Naive thymus-derived CD8-positive, alpha-beta T cell (primary cell): ENCODE results near the gene DNAI1. TPM values are rescaled to one million over a fixed set of nuclear protein-coding genes. Genes with fewer than 3 reads are reported as not detected.

Experiments used
- ATAC-seq, 2 donors: fragments of 150-1000 bp; cut with Tn5 transposase in 1 of 2; sonication (Bioruptor Pico), chemical (Tn5 transposase) in 1 of 2; 1 replicate in 1 of 2; 2 replicates in 1 of 2; pipeline ENCODE4 v1.10.0; 2021; ENCODE audit warnings: mild to moderate bottlenecking in 2 of 2, moderate library complexity in 2 of 2
- POLR2A ChIA-PET: fragments of 350-600 bp; sonication (Branson Sonifier 250); formaldehyde crosslinking; loops from one replicate; lab custom pipeline; 2021; ENCODE audit warnings: antibody characterized with exemption; lab: Charles Lee
- DNase-seq, 10 donors: peaks; one replicate each; pipeline versions ENCODE4 v3.0.0 to v3.0.0-alpha.2; 2020 to 2022
- H3K27ac Mint-ChIP-seq, 10 donors: one replicate each; pipeline ENCODE4 v1.8.0; 2020 to 2022; ENCODE audit warnings: mild to moderate bottlenecking in 10 of 10, mixed read lengths in 10 of 10, moderate library complexity in 4 of 10, inconsistent platforms in 1 of 10
- H3K27me3 Mint-ChIP-seq, 5 donors: one replicate each; pipeline ENCODE4 v1.8.0; 2021 to 2022; ENCODE audit warnings: mixed read lengths in 5 of 5
- H3K36me3 Mint-ChIP-seq, 3 donors: one replicate each; pipeline ENCODE4 v1.8.0; 2020 to 2022; ENCODE audit warnings: mixed read lengths in 3 of 3, mild to moderate bottlenecking in 2 of 3, inconsistent platforms in 1 of 3
- H3K4me1 Mint-ChIP-seq, 4 donors: one replicate each; pipeline ENCODE4 v1.8.0; 2021 to 2022; ENCODE audit warnings: mixed read lengths in 4 of 4
- H3K4me3 Mint-ChIP-seq, 10 donors: one replicate each; pipeline ENCODE4 v1.8.0; 2020 to 2022; ENCODE audit warnings: mild to moderate bottlenecking in 10 of 10, mixed read lengths in 10 of 10, moderate library complexity in 6 of 10, inconsistent platforms in 1 of 10
- H3K9me3 Mint-ChIP-seq, 9 donors: one replicate each; pipeline ENCODE4 v1.8.0; 2020 to 2022; ENCODE audit warnings: mixed read lengths in 9 of 9, mild to moderate bottlenecking in 3 of 9, inconsistent platforms in 1 of 9, moderate library complexity in 1 of 9
- polyA plus RNA-seq, 3 donors: library from polyadenylated mRNA; unstranded; fragments of 300-500 nt; fragmentation: Illumina TruSeq; gene quantifications; one replicate each; pipeline ENCODE4 v1.2.3, GENCODE V29; 2021
- total RNA-seq, 8 experiments: library from RNA in 2 of 8; stranded (reverse) in 2 of 8; gene quantifications; one replicate each; pipeline ENCODE4 v1.2.3 and lab custom pipeline; 2021 to 2026

The DNAI1 gene
- total and polyA plus RNA-seq, 5 experiments from 2014 or later, result not detected

DNA sequence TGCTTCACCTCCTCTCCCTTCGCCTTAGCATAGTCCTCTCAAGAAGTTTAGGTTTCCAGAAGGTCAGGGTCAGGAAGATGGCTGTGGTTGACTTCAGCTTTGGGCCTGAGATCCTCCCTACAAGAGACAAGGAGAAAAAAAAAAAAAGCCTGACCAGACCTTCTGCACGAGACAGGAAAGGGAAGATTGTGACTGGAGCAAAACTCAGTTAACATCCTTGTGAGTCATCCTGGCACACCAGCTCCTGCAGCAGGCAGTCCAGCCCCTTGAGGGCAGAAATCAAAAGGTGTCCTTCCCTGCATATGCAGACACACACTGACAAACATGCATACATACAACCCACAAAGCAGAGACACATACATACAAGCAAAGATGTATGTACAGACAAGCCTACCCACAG, 82.2 kb downstream of the DNAI1 start:
- H3K4me1 Mint-ChIP-seq, result peaks cover 0 to 2% (median 0%) of the 10 kb centered on the region in 4 donors
- DNase-seq (no peak), ATAC-seq (no peak)
- H3K4me3 Mint-ChIP-seq, result no peak overlapping the region
- POLR2A ChIA-PET, result interaction anchor here (0.6 kb wide), 1 partner anchor 530 kb away, joined by 5 read pairs; no protein-coding TSS in a partner anchor
- H3K27ac Mint-ChIP-seq, result no peak overlapping the region
- H3K36me3 Mint-ChIP-seq, result no peaks in the 10 kb centered on the region
- H3K9me3 Mint-ChIP-seq, result no peaks in the 10 kb centered on the region
- peaks cover 4 to 25% (median 20%) of the 10 kb centered on the region in 5 donors for H3K27me3 Mint-ChIP-seq

- Mint-ChIP-seq H3K36me3 (no peaks in the 10 kb centered on the region), H3K27me3 (peaks cover 4 to 31% (median 21%) of the 10 kb centered on the region in 5 donors), H3K9me3 (no peaks in the 10 kb centered on the region), H3K27ac (no peak overlapping the region), H3K4me3 (no peak overlapping the region), H3K4me1 (peaks cover 0 to 2% (median 0%) of the 10 kb centered on the region in 4 donors)
- ATAC-seq, result no peak
- POLR2A ChIA-PET, result no interaction called here
- DNase-seq, result no peak
Observed at GRCh38 chr9:34541540-34541939, 82.9 kb downstream of the DNAI1 start.

DNA sequence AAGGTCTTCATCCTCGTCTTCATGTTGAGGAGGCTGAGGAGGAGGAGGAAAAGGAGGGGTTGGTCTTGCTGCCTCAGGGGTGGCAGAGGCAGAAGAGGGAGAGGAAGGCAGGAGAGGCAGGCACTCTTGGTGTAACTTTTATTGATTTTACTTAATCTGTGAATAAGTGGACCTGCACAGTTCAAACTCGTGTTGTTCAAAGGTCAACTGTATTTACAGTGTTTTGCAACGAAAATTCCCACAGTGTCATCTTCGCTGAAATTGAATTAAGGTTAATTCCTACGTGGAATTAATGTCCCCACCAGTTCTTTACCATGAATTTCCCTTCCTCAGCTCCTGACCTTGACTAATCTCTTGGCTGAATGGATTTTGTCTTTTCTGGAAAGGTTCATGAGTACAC, 85.4 kb downstream of the DNAI1 start:
- Mint-ChIP-seq H3K4me3 (no peak overlapping the region), H3K27me3 (peaks cover 7 to 34% (median 25%) of the 10 kb centered on the region in 5 donors), H3K4me1 (peaks cover 0 to 5% (median 0%) of the 10 kb centered on the region in 4 donors), H3K9me3 (no peaks in the 10 kb centered on the region), H3K27ac (no peak overlapping the region), H3K36me3 (no peaks in the 10 kb centered on the region)
- ATAC-seq (no peak), DNase-seq (no peak)
- POLR2A ChIA-PET, result no interaction called here

- ATAC-seq (no peak), DNase-seq (no peak)
- no peaks in the 10 kb centered on the region for H3K9me3 Mint-ChIP-seq
- H3K36me3 Mint-ChIP-seq, result no peaks in the 10 kb centered on the region
- POLR2A ChIA-PET, result no interaction called here
- H3K4me3 Mint-ChIP-seq, result no peak overlapping the region
- peaks cover 7 to 34% (median 22%) of the 10 kb centered on the region in 5 donors for H3K27me3 Mint-ChIP-seq
- H3K27ac Mint-ChIP-seq, result no peak overlapping the region
- H3K4me1 Mint-ChIP-seq, result peaks cover 0 to 5% (median 0%) of the 10 kb centered on the region in 4 donors
Observed at GRCh38 chr9:34545497-34545896, 86.9 kb downstream of the DNAI1 start.

- H3K9me3 Mint-ChIP-seq, result no peaks in the 10 kb centered on the region
- ATAC-seq, result no peak
- peaks cover 7 to 34% (median 22%) of the 10 kb centered on the region in 5 donors for H3K27me3 Mint-ChIP-seq
- POLR2A ChIA-PET, result no interaction called here
- peaks cover 0 to 4% (median 0%) of the 10 kb centered on the region in 4 donors for H3K4me1 Mint-ChIP-seq
- DNase-seq, result no peak
- H3K4me3 Mint-ChIP-seq, result no peak overlapping the region
- H3K27ac Mint-ChIP-seq, result no peak overlapping the region
- H3K36me3 Mint-ChIP-seq, result no peaks in the 10 kb centered on the region
Observed at GRCh38 chr9:34546102-34546833, 87.7 kb downstream of the DNAI1 start.

DNA sequence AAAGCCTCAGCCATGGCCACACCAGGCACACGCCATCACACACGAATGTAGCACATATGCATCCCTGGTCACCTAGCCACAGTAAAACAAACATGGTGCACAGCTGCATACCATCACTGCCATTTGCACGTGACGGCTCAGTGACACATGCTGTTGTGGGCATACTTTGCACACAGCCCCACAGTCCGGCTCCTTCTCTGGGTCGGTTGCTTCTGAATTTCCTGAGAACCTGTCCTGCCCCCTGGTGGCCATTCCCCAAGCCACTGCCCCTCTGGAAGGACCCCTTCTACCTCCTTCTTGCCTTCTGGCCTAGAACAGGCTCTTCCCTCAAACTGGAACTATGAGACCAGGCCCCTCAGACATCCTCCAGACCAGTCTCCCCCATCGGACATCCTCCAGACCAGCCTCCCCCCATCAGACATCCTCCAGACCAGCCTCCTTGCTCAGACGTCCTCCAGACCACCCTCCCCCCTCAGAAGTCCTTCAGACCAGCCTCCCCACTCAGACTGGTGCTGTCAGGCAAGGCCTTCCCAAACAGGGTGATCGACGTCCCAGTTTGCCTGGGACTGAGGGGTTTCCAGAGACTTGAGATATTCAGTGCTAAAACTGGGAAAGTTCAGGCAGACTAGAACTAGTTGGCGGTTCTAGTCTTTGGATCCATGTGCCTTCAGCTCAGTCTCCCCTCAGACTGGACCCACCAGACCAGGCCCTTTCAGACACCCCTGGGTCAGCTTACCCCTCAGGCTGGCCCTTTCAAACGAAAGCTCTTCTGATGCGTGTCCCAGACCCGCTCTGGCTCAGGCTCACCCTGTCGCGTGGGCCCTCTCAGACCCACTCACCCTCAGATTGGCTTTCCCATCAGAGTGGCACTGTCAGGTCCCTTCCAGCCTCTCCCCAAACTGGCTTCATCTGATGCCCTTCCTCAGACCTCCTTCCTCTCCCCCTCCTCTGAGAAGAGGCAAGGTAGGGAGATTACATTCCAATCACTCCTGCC, 88.5 kb downstream of the DNAI1 start:
- Mint-ChIP-seq H3K27me3 (peaks cover 7 to 34% (median 22%) of the 10 kb centered on the region in 5 donors), H3K4me1 (peaks cover 0 to 3% (median 0%) of the 10 kb centered on the region in 4 donors), H3K9me3 (no peaks in the 10 kb centered on the region), H3K4me3 (peak overlapping the region in 1 of 10 donors; percentile 12), H3K27ac (no peak overlapping the region), H3K36me3 (no peaks in the 10 kb centered on the region)
- POLR2A ChIA-PET, result no interaction called here
- ATAC-seq (peak; percentile 39 to 44), DNase-seq (peak in 8 of 10 donors; percentile 7 to 34 (median 21))

GRCh38 chr9:34547960-34548611, 89.5 kb downstream of the DNAI1 start:
- POLR2A ChIA-PET, result no interaction called here
- Mint-ChIP-seq H3K27ac (peak overlapping the region in 2 of 10 donors; percentile 26 to 36), H3K9me3 (no peaks in the 10 kb centered on the region), H3K36me3 (no peaks in the 10 kb centered on the region), H3K4me1 (peaks cover 0 to 3% (median 0%) of the 10 kb centered on the region in 4 donors), H3K27me3 (peaks cover 7 to 34% (median 22%) of the 10 kb centered on the region in 5 donors), H3K4me3 (no peak overlapping the region)
- ATAC-seq, result peak in 1 of 2 donors; percentile 44
- DNase-seq, result peak in 3 of 10 donors; percentile 13 to 30 (median 22)

- peaks cover 0 to 3% (median 0%) of the 10 kb centered on the region in 4 donors for H3K4me1 Mint-ChIP-seq
- H3K9me3 Mint-ChIP-seq, result no peaks in the 10 kb centered on the region
- H3K27me3 Mint-ChIP-seq, result peaks cover 7 to 37% (median 22%) of the 10 kb centered on the region in 5 donors
- POLR2A ChIA-PET, result no interaction called here
- no peak overlapping the region for H3K4me3 Mint-ChIP-seq
- DNase-seq, result peak in 1 of 10 donors; percentile 35
- no peak for ATAC-seq
- H3K36me3 Mint-ChIP-seq, result no peaks in the 10 kb centered on the region
- H3K27ac Mint-ChIP-seq, result no peak overlapping the region
Observed at GRCh38 chr9:34549407-34549732, 90.8 kb downstream of the DNAI1 start.

DNA sequence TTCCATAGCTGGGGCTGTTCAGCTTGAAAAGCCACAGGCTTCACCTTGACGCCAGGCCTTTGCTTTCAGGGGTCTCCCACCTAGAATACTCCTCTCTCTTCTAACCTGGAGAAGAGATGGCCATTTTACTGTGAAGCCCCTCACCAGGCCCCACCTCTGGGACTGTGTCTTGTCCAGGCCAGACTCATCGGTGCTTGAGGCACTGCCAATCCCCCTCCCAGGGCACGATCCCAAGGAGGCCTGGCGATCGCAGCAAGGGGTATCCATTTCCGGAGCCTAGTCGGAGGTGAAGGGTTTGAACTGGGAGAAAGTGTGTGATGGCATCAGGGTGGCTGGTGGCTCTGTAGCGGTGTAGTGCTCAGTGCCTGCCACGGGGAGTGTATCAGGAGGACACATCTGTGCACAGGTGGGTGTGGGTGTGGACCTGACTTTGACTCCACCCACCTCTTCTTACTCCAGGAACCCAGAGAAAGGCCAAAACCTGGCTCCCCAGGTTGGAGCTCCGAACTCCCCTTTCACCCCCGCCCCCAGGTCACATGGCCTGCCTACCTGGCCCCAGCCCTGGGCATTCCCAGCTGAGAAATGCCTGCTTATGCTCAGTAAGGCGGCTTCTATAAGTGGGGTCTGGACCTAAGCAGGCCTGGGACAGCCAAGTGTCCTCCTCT, 91.5 kb downstream of the DNAI1 start:
- H3K4me1 Mint-ChIP-seq, result peaks cover 0 to 3% (median 0%) of the 10 kb centered on the region in 4 donors
- H3K9me3 Mint-ChIP-seq, result no peaks in the 10 kb centered on the region
- ATAC-seq (no peak), DNase-seq (peak in 1 of 10 donors; percentile 38)
- H3K36me3 Mint-ChIP-seq, result no peaks in the 10 kb centered on the region
- H3K4me3 Mint-ChIP-seq, result no peak overlapping the region
- H3K27ac Mint-ChIP-seq, result no peak overlapping the region
- POLR2A ChIA-PET, result no interaction called here
- peaks cover 7 to 44% (median 27%) of the 10 kb centered on the region in 5 donors for H3K27me3 Mint-ChIP-seq

- no peak for ATAC-seq
- Mint-ChIP-seq H3K27ac (no peak overlapping the region), H3K4me1 (peaks cover 0 to 3% (median 0%) of the 10 kb centered on the region in 4 donors), H3K36me3 (no peaks in the 10 kb centered on the region), H3K27me3 (peaks cover 6 to 43% (median 22%) of the 10 kb centered on the region in 5 donors), H3K9me3 (no peaks in the 10 kb centered on the region), H3K4me3 (no peak overlapping the region)
- POLR2A ChIA-PET, result no interaction called here
- peak in 1 of 10 donors; percentile 40 for DNase-seq
Observed at GRCh38 chr9:34550681-34551270, 92.2 kb downstream of the DNAI1 start.

- H3K36me3 Mint-ChIP-seq, result no peaks in the 10 kb centered on the region
- DNase-seq (peak in 1 of 10 donors; percentile 56), ATAC-seq (no peak)
- H3K9me3 Mint-ChIP-seq, result no peaks in the 10 kb centered on the region
- POLR2A ChIA-PET, result no interaction called here
- peak overlapping the region in 1 of 10 donors; percentile 59 for H3K27ac Mint-ChIP-seq
- H3K4me3 Mint-ChIP-seq, result no peak overlapping the region
- H3K4me1 Mint-ChIP-seq, result peaks cover 0 to 3% (median 0%) of the 10 kb centered on the region in 4 donors
- peaks cover 9 to 43% (median 20%) of the 10 kb centered on the region in 5 donors for H3K27me3 Mint-ChIP-seq
Observed at GRCh38 chr9:34551751-34552605, 93.4 kb downstream of the DNAI1 start.
